ENCODE data around the gene GPAM.
"Not testable (repeated sequence)": the region's sequence is repeated elsewhere in the genome, so short reads cannot be mapped to it uniquely, and the experiment has no call there.

GRCh38 chr10:112197662-112198061 lies 14.1 kb upstream of the GPAM start:
- TF ChIP-seq, protein P1, sequence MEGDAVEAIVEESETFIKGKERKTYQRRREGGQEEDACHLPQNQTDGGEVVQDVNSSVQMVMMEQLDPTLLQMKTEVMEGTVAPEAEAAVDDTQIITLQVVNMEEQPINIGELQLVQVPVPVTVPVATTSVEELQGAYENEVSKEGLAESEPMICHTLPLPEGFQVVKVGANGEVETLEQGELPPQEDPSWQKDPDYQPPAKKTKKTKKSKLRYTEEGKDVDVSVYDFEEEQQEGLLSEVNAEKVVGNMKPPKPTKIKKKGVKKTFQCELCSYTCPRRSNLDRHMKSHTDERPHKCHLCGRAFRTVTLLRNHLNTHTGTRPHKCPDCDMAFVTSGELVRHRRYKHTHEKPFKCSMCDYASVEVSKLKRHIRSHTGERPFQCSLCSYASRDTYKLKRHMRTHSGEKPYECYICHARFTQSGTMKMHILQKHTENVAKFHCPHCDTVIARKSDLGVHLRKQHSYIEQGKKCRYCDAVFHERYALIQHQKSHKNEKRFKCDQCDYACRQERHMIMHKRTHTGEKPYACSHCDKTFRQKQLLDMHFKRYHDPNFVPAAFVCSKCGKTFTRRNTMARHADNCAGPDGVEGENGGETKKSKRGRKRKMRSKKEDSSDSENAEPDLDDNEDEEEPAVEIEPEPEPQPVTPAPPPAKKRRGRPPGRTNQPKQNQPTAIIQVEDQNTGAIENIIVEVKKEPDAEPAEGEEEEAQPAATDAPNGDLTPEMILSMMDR (conservative IDR thresholded peaks at IDR 0.05; ENCODE audit: low read length) = not testable (repeated sequence)
- not testable (repeated sequence) for TF ChIP-seq EZH2phosphoT487 (IDR thresholded peaks at IDR 0.05; ENCODE audit: borderline replicate concordance, low read depth, low read length)
